Right ventricle myocardium superior (tissue), 1 donor: Measurements from ENCODE around the gene B3GAT1. TPM values are rescaled to one million over a fixed set of nuclear protein-coding genes. Genes with fewer than 3 reads are reported as not detected.

ENCODE experiments used
- ATAC-seq: fragments of 200-7000 bp; cut with Tn5 transposase; one replicate; pipeline ENCODE4 v1.9.1; 2020; ENCODE audit warnings: mild to moderate bottlenecking; ENCODE audit not compliant: poor library complexity
- DNase-seq: peaks from one replicate; pipeline ENCODE4 v3.0.0-alpha.2; 2020
- intact Hi-C: fragments of 100-400 bp; cut with DNase I; formaldehyde crosslinking; loops from one replicate; pipeline ENCODE4 v1.11.2; 2022
- total RNA-seq: library from RNA; stranded (reverse); fragmentation: NEBNext Ultra II Directional; extraction: Animal tissue kit (Norgen Biotek cat#: 25700); gene quantifications from one replicate; pipeline ENCODE4 v1.2.1, GENCODE V29; 2021
- donor health status: DM: no; HTN: yes; CAD: no; lungs with severe emphysema.

Gene B3GAT1
- total RNA-seq, 1 donor from 2014 or later, result 0.11 TPM

GRCh38 chr11:134416726-134417125 lies 4.7 kb upstream of the B3GAT1 start:
- ATAC-seq (no peak), DNase-seq (no peak)
- intact Hi-C loops, result no loop called here

- intact Hi-C loops, result no loop called here
- DNase-seq, result no peak
- no peak for ATAC-seq
Observed at GRCh38 chr11:134414766-134415765, 3.0 kb upstream of the B3GAT1 start.

- intact Hi-C loops, result no loop called here
- ATAC-seq (no peak), DNase-seq (no peak)
Observed at GRCh38 chr11:134413826-134414731, 2.0 kb upstream of the B3GAT1 start.

- intact Hi-C loops, result no loop called here
- DNase-seq, result no peak
- ATAC-seq, result no peak
Observed at GRCh38 chr11:134413043-134413825, 1.2 kb upstream of the B3GAT1 start.

- ATAC-seq (no peak), DNase-seq (no peak)
- intact Hi-C loops, result no loop called here
Observed at GRCh38 chr11:134410766-134411165, 1.3 kb downstream of the B3GAT1 start.

GRCh38 chr11:134409552-134410429 lies 2.3 kb downstream of the B3GAT1 start:
- no peak for ATAC-seq
- intact Hi-C loops, result no loop called here
- DNase-seq, result no peak

- intact Hi-C loops, result no loop called here
- DNase-seq, result no peak
- no peak for ATAC-seq
Observed at GRCh38 chr11:134407923-134408322, 4.1 kb downstream of the B3GAT1 start.

GRCh38 chr11:134407321-134407828 lies 4.7 kb downstream of the B3GAT1 start:
- DNase-seq (no peak), ATAC-seq (no peak)
- intact Hi-C loops, result no loop called here

GRCh38 chr11:134406264-134407185 lies 5.5 kb downstream of the B3GAT1 start:
- ATAC-seq, result no peak
- intact Hi-C loops, result no loop called here
- DNase-seq, result no peak

- no peak for DNase-seq
- ATAC-seq, result no peak
- intact Hi-C loops, result no loop called here
Observed at GRCh38 chr11:134405841-134406240, 6.2 kb downstream of the B3GAT1 start.

- DNase-seq, result no peak
- no peak for ATAC-seq
- intact Hi-C loops, result no loop called here
Observed at GRCh38 chr11:134405436-134405835, 6.6 kb downstream of the B3GAT1 start.

- no peak for ATAC-seq
- intact Hi-C loops, result no loop called here
- DNase-seq, result no peak
Observed at GRCh38 chr11:134404575-134405341, 7.3 kb downstream of the B3GAT1 start.

GRCh38 chr11:134402910-134403309 lies 9.1 kb downstream of the B3GAT1 start:
- intact Hi-C loops, result no loop called here
- no peak for ATAC-seq
- no peak for DNase-seq

- ATAC-seq, result no peak
- intact Hi-C loops, result no loop called here
- no peak for DNase-seq
Observed at GRCh38 chr11:134401825-134402809, 9.9 kb downstream of the B3GAT1 start.

- ATAC-seq (no peak), DNase-seq (no peak)
- intact Hi-C loops, result no loop called here
Observed at GRCh38 chr11:134399996-134400395, 12.0 kb downstream of the B3GAT1 start.
